Astrocyte (in vitro differentiated cells and primary cell): Measurements from ENCODE around the gene HOXA6. TPM values are rescaled to one million over a fixed set of nuclear protein-coding genes. Genes with fewer than 3 reads are reported as not detected.

Source experiments
- DNase-seq: peaks from one replicate; pipeline ENCODE4 v3.0.0-alpha.2; 2010; ENCODE audit warnings: low read depth
- FAIRE-seq: peaks from 2 replicates; lab custom pipeline; 2011; peaks lifted over from hg19 to GRCh38; lab: Jason Lieb, UNC
- H2AFZ ChIP-seq: 2 replicates; pipeline ENCODE4 v1.6.0; 2012; ENCODE audit warnings: low read depth, low read length, inconsistent platforms
- H3K27ac ChIP-seq: 2 replicates; pipeline ENCODE4 v1.5.1; 2011; ENCODE audit warnings: low read depth, low read length, inconsistent platforms
- H3K27me3 ChIP-seq: 2 replicates; pipeline ENCODE4 v1.6.0; 2011; ENCODE audit warnings: low read length, inconsistent platforms; ENCODE audit not compliant: insufficient read depth
- H3K36me3 ChIP-seq: 2 replicates; pipeline ENCODE4 v1.5.1; 2011; ENCODE audit warnings: low read length, inconsistent platforms; ENCODE audit not compliant: insufficient read depth
- H3K4me1 ChIP-seq: 2 replicates; pipeline ENCODE4 v1.5.1; 2011; ENCODE audit warnings: low read length, inconsistent platforms; ENCODE audit not compliant: insufficient read depth
- H3K4me2 ChIP-seq: 2 replicates; pipeline ENCODE4 v1.6.0; 2012; ENCODE audit warnings: low read length, inconsistent platforms
- H3K4me3 ChIP-seq: 2 replicates; pipeline ENCODE4 v1.5.1; 2011; ENCODE audit warnings: low read depth, mild to moderate bottlenecking, low read length, inconsistent platforms; ENCODE audit not compliant: insufficient read depth
- H3K79me2 ChIP-seq: 2 replicates; pipeline ENCODE4 v1.6.0; 2012; ENCODE audit warnings: mild to moderate bottlenecking, low read length, inconsistent platforms; ENCODE audit not compliant: insufficient read depth
- H3K9ac ChIP-seq: 2 replicates; pipeline ENCODE4 v1.6.0; 2012; ENCODE audit warnings: mild to moderate bottlenecking, low read length, inconsistent platforms
- H3K9me3 ChIP-seq: 2 replicates; pipeline ENCODE4 v1.5.1; 2012; ENCODE audit warnings: low read depth, mild to moderate bottlenecking, low read length, inconsistent platforms; ENCODE audit not compliant: insufficient read depth
- H4K20me1 ChIP-seq: 2 replicates; pipeline ENCODE4 v1.6.0; 2012; ENCODE audit warnings: low read length, inconsistent platforms; ENCODE audit not compliant: insufficient read depth
- H3K27ac Mint-ChIP-seq: one replicate; pipeline ENCODE4 v1.8.0; 2021; ENCODE audit warnings: mild to moderate bottlenecking, mixed read lengths; ENCODE audit not compliant: unreplicated experiment
- H3K27me3 Mint-ChIP-seq: one replicate; pipeline ENCODE4 v1.8.0; 2021; ENCODE audit warnings: low read depth, mixed read lengths; ENCODE audit not compliant: unreplicated experiment
- H3K36me3 Mint-ChIP-seq: one replicate; pipeline ENCODE4 v1.8.0; 2021; ENCODE audit warnings: low read depth, mixed read lengths; ENCODE audit not compliant: unreplicated experiment
- H3K4me1 Mint-ChIP-seq: one replicate; pipeline ENCODE4 v1.8.0; 2021; ENCODE audit warnings: low read depth, mixed read lengths; ENCODE audit not compliant: unreplicated experiment
- H3K4me3 Mint-ChIP-seq: one replicate; pipeline ENCODE4 v1.8.0; 2021; ENCODE audit warnings: mild to moderate bottlenecking, moderate library complexity, mixed read lengths; ENCODE audit not compliant: unreplicated experiment
- H3K9me3 Mint-ChIP-seq: one replicate; pipeline ENCODE4 v1.8.0; 2021; ENCODE audit warnings: mild to moderate bottlenecking, mixed read lengths; ENCODE audit not compliant: unreplicated experiment
- CTCF ChIP-seq: IDR thresholded peaks from 2 replicates; pipeline ENCODE4 v1.5.1; 2011; ENCODE audit warnings: low read depth, mild to moderate bottlenecking, inconsistent platforms, low read length, moderate library complexity; ENCODE audit not compliant: insufficient read depth
- EZH2 ChIP-seq: IDR thresholded peaks from 2 replicates; pipeline ENCODE4 v1.6.1; 2012; ENCODE audit warnings: mild to moderate bottlenecking, low read length, inconsistent platforms; ENCODE audit not compliant: insufficient read depth
- total RNA-seq: library from RNA; stranded (reverse); gene quantifications from 2 replicates; pipeline ENCODE4 v1.2.1, GENCODE V29; 2021

Gene HOXA6
- total RNA-seq, 1 donor from 2014 or later, result not detected

- DNase-seq (peak; percentile 9), FAIRE-seq (no peak)
- peak overlapping the region; percentile 69 for H3K4me3 ChIP-seq
- peaks cover 67% of the 10 kb centered on the region for H3K27me3 ChIP-seq
- peak overlapping the region; percentile 82 for H3K4me2 ChIP-seq
- no peaks in the 10 kb centered on the region for H3K9me3 ChIP-seq
- H3K79me2 ChIP-seq, result peaks cover 74% of the 10 kb centered on the region
- no peaks in the 10 kb centered on the region for H3K36me3 ChIP-seq
- Mint-ChIP-seq H3K9me3 (peaks cover 30% of the 10 kb centered on the region), H3K27ac (no peak overlapping the region), H3K36me3 (no peaks in the 10 kb centered on the region), H3K4me3 (no peak overlapping the region), H3K27me3 (peaks cover 91% of the 10 kb centered on the region), H3K4me1 (peaks cover 2% of the 10 kb centered on the region)
- H4K20me1 ChIP-seq, result peaks cover 4% of the 10 kb centered on the region
- no peaks in the 10 kb centered on the region for H3K4me1 ChIP-seq
- TF ChIP-seq CTCF (no peak), EZH2 (no peak)
- peak overlapping the region; percentile 87 for H3K9ac ChIP-seq
- H2AFZ ChIP-seq, result no peak overlapping the region
- peak overlapping the region; percentile 83 for H3K27ac ChIP-seq
These were observed 30.4 kb downstream of the HOXA6 start for GRCh38 chr7:27116962-27117886.

GRCh38 chr7:27116031-27116961 lies 31.3 kb downstream of the HOXA6 start:
- no peak for FAIRE-seq
- H4K20me1 ChIP-seq, result peaks cover 4% of the 10 kb centered on the region
- H3K27me3 ChIP-seq, result peaks cover 61% of the 10 kb centered on the region

More at GRCh38 chr7:27116031-27116961, 31.3 kb downstream of the HOXA6 start:
- Mint-ChIP-seq H3K27me3 (peaks cover 91% of the 10 kb centered on the region), H3K36me3 (no peaks in the 10 kb centered on the region), H3K27ac (no peak overlapping the region), H3K4me3 (no peak overlapping the region), H3K9me3 (peaks cover 22% of the 10 kb centered on the region), H3K4me1 (peaks cover 2% of the 10 kb centered on the region)
- H3K36me3 ChIP-seq, result no peaks in the 10 kb centered on the region
- peaks cover 74% of the 10 kb centered on the region for H3K79me2 ChIP-seq
- H3K27ac ChIP-seq, result peak overlapping the region; percentile 83
- no peak overlapping the region for H2AFZ ChIP-seq
- H3K4me3 ChIP-seq, result peak overlapping the region; percentile 69
- no peaks in the 10 kb centered on the region for H3K4me1 ChIP-seq
- H3K9me3 ChIP-seq, result no peaks in the 10 kb centered on the region
- H3K4me2 ChIP-seq, result peak overlapping the region; percentile 82
- peak overlapping the region; percentile 87 for H3K9ac ChIP-seq
- peak; percentile 49 for TF ChIP-seq EZH2
- no peak for TF ChIP-seq CTCF
- DNase-seq, result peak; percentile 10
